Large intestine (tissue), 3 donors: ENCODE data around the gene TRIM22. TPM values are rescaled to one million over a fixed set of nuclear protein-coding genes. Genes with fewer than 3 reads are reported as not detected.
"Not testable (repeated sequence)": the region's sequence is repeated elsewhere in the genome, so short reads cannot be mapped to it uniquely, and the experiment has no call there.

Source experiments
- DNase-seq, 2 donors: peaks; one replicate each; pipeline versions ENCODE4 v3.0.0 to v3.0.0-alpha.2; 2013
- H3K27ac ChIP-seq: one replicate; pipeline ENCODE4 v1.5.1; 2013; ENCODE audit warnings: low read length
- H3K27me3 ChIP-seq: 2 replicates; pipeline ENCODE4 v1.6.1; 2013; ENCODE audit warnings: low read length; ENCODE audit not compliant: control insufficient read depth, insufficient read depth
- H3K36me3 ChIP-seq: 2 replicates; pipeline ENCODE4 v1.6.1; 2013; ENCODE audit warnings: low read length; ENCODE audit not compliant: control insufficient read depth, insufficient read depth
- H3K4me1 ChIP-seq: one replicate; pipeline ENCODE4 v1.6.1; 2013; ENCODE audit warnings: low read length; ENCODE audit not compliant: control insufficient read depth, insufficient read depth
- H3K4me3 ChIP-seq: one replicate; pipeline ENCODE4 v1.5.1; 2013; ENCODE audit warnings: low read length
- H3K9me3 ChIP-seq: one replicate; pipeline ENCODE4 v1.6.1; 2013; ENCODE audit warnings: mild to moderate bottlenecking, low read depth, low read length, moderate library complexity; ENCODE audit not compliant: control insufficient read depth
- WGBS: methylation state at CpG from one replicate; pipeline ENCODE4 v1.1.5; 2013; ENCODE audit warnings: low lambda C conversion rate; ENCODE audit not compliant: insufficient coverage; 5-methylcytosine and 5-hydroxymethylcytosine counted together
- polyA plus RNA-seq: library from polyadenylated mRNA; unstranded; fragments of 120-200 nt; gene quantifications from one replicate; pipeline ENCODE4 v1.2.1, GENCODE V29; 2013

The TRIM22 gene
- polyA plus RNA-seq, 1 donor, result 15.2 TPM

GRCh38 chr11:5690216-5690615 lies 626 bp downstream of the TRIM22 start:
- Histone ChIP-seq H3K27me3 (no peaks in the 10 kb centered on the region), H3K9me3 (no peaks in the 10 kb centered on the region), H3K4me3 (peak overlapping the region; percentile 18), H3K27ac (peak overlapping the region; percentile 44), H3K4me1 (no peaks in the 10 kb centered on the region), H3K36me3 (no peaks in the 10 kb centered on the region)
- no peak for DNase-seq
- no CpG with 5 or more reads among the region's 5 CpGs for WGBS

DNA sequence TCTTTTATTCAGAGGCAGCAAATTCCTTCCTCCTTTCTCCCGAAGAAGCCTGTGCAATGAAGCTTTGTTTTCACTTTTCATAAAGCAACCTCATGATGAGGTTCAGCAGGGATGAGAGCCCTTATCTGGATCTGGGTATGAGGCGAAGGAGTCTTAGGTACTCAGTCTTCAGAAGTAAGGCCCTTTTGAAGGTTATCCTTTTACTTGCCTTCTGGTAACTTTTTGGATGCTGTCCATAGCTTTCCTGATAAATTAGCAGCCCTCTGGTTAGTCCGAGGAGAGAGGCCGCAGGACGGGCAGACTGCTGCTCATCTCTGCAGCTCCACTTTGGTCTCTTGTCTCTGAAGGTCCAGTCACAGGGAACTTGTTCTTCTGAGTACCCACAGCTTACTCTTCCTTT lies 1.1 kb downstream of the TRIM22 start:
- no peak overlapping the region for H3K27ac ChIP-seq
- no peaks in the 10 kb centered on the region for H3K9me3 ChIP-seq
- peak overlapping the region; percentile 7 for H3K4me3 ChIP-seq
- H3K36me3 ChIP-seq, result no peaks in the 10 kb centered on the region
- WGBS, result no CpG with 5 or more reads among the region's 5 CpGs
- H3K4me1 ChIP-seq, result no peaks in the 10 kb centered on the region
- DNase-seq, result no peak
- H3K27me3 ChIP-seq, result no peaks in the 10 kb centered on the region

GRCh38 chr11:5691238-5691963 lies 1.8 kb downstream of the TRIM22 start:
- H3K9me3 ChIP-seq, H3K27me3 ChIP-seq, H3K4me1 ChIP-seq, H3K36me3 ChIP-seq, H3K27ac ChIP-seq, DNase-seq: not testable (repeated sequence)
- peak overlapping the region; percentile 7 for H3K4me3 ChIP-seq
- whole genome bisulfite sequencing, result 86% methylated on average over 3 of the region's 12 CpGs

GRCh38 chr11:5691964-5692361 lies 2.4 kb downstream of the TRIM22 start:
- H3K9me3 ChIP-seq, result no peaks in the 10 kb centered on the region
- no peaks in the 10 kb centered on the region for H3K36me3 ChIP-seq
- H3K27ac ChIP-seq, result no peak overlapping the region
- H3K4me3 ChIP-seq, result no peak overlapping the region
- WGBS, result 97% methylated on average over 3 of the region's 3 CpGs
- no peaks in the 10 kb centered on the region for H3K27me3 ChIP-seq
- no peaks in the 10 kb centered on the region for H3K4me1 ChIP-seq
- no peak for DNase-seq

DNA sequence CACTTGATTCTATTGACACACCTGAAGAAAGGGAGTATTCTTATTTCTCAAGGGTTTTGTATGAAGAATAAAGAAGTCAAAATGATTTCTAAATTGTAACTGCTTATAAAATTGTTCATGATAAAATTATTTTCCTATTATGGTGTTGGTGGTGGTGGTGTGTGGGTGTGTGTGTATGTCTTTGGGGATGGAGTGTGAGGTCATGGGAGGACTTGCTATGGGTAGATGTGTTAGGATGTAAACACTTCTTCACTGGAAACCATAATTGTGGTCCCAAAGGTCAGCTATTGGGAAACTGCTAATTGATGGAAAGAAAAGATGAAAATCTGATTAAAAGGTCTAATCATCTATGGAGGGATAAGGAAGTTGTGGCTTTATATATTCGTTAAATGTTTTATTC lies 5.1 kb downstream of the TRIM22 start:
- no peaks in the 10 kb centered on the region for H3K9me3 ChIP-seq
- no peaks in the 10 kb centered on the region for H3K27me3 ChIP-seq
- H3K27ac ChIP-seq, result no peak overlapping the region
- H3K36me3 ChIP-seq, result peaks cover 2% of the 10 kb centered on the region
- H3K4me1 ChIP-seq, result no peaks in the 10 kb centered on the region
- no peak overlapping the region for H3K4me3 ChIP-seq
- 86% methylated on average over 1 of the region's 1 CpG for WGBS
- DNase-seq, result no peak

GRCh38 chr11:5695580-5695979 lies 6.0 kb downstream of the TRIM22 start:
- no peaks in the 10 kb centered on the region for H3K27me3 ChIP-seq
- H3K36me3 ChIP-seq, result peaks cover 2% of the 10 kb centered on the region
- 80% methylated on average over 1 of the region's 1 CpG for WGBS
- H3K27ac ChIP-seq, result no peak overlapping the region
- H3K4me3 ChIP-seq, result no peak overlapping the region
- H3K9me3 ChIP-seq, result no peaks in the 10 kb centered on the region
- no peak for DNase-seq
- H3K4me1 ChIP-seq, result no peaks in the 10 kb centered on the region

- no peaks in the 10 kb centered on the region for H3K4me1 ChIP-seq
- WGBS, result 80% methylated on average over 2 of the region's 2 CpGs
- no peak overlapping the region for H3K4me3 ChIP-seq
- no peaks in the 10 kb centered on the region for H3K9me3 ChIP-seq
- no peak overlapping the region for H3K27ac ChIP-seq
- H3K36me3 ChIP-seq, result peaks cover 2% of the 10 kb centered on the region
- no peak for DNase-seq
- no peaks in the 10 kb centered on the region for H3K27me3 ChIP-seq
Observed at GRCh38 chr11:5696210-5696609, 6.6 kb downstream of the TRIM22 start.

DNA sequence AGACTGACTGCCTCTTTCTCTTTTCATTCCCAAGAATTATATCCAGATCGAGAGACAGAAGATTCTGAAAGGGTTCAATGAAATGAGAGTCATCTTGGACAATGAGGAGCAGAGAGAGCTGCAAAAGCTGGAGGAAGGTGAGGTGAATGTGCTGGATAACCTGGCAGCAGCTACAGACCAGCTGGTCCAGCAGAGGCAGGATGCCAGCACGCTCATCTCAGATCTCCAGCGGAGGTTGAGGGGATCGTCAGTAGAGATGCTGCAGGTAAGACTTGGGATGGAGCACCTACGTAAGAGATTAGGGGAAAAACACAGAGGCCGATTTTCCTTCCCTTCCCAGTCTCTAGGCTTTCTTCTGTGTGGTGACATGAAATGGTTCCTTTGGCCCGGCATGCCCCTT lies 8.7 kb downstream of the TRIM22 start:
- WGBS, result no CpG with 5 or more reads among the region's 7 CpGs
- peaks cover 2% of the 10 kb centered on the region for H3K36me3 ChIP-seq

DNA sequence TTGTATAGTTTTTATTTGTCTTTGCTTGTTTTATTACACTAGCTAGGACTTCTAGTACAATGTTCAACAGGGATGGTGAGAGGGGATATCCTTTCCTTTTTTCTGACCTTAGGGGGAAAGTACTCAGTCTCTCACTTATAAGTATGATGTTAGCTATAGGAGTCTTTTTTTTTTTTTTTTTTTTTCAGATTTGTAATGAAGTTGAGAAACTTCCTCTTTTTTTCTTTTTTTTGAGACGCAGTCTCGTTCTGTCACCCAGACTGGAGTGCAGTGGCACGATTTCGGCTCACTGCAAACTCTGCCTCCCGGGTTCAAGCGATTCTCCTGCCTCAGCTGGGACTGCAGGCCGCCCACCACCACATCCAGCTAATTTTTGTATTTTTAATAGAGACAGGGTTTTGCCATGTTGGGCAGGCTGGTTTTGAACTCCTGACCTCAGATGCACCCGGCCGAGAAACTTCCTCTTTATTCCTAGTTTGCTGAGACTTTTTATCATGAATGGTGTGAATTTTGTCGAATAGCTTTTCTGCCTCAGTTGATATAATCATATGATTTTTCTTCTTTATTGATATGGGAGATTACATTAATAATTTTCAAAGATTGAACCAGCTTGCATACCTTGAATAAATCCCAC lies 10.9 kb downstream of the TRIM22 start:
- H3K27ac ChIP-seq, result no peak overlapping the region
- no peaks in the 10 kb centered on the region for H3K9me3 ChIP-seq
- no peak for DNase-seq
- no peaks in the 10 kb centered on the region for H3K27me3 ChIP-seq
- H3K4me1 ChIP-seq, result no peaks in the 10 kb centered on the region
- H3K4me3 ChIP-seq, result no peak overlapping the region
- peaks cover 2% of the 10 kb centered on the region for H3K36me3 ChIP-seq
- WGBS, result 85% methylated on average over 3 of the region's 10 CpGs

More for the DNA sequence above, 8.7 kb downstream of the TRIM22 start:
- H3K27ac ChIP-seq, result no peak overlapping the region
- no peak for DNase-seq
- H3K4me1 ChIP-seq, result no peaks in the 10 kb centered on the region
- H3K9me3 ChIP-seq, result no peaks in the 10 kb centered on the region
- H3K27me3 ChIP-seq, result no peaks in the 10 kb centered on the region
- no peak overlapping the region for H3K4me3 ChIP-seq

DNA sequence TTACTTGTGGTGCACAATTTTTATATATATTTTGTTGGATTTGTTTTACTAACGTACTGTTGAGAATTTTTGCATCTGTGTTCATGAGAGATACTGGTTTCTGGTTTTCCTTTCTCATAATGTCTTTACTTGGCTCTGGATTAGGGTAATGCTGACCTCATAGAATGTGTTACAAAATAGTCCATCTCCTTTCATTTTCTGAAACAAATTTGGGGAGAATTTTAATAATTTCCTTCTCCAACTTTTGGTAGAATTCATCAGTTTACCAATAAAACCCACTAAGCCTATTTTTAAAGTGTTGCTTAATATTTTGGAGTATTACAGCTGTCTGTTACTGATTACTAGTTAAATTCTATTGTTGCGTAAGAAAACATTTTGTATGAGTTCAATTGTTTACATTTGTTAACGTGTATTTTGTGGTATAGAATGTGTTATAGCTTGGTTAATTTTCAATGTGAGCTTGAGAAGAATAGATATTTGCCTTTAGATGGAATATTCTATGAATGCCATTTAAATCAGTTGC lies 11.5 kb downstream of the TRIM22 start:
- Histone ChIP-seq H3K9me3 (no peaks in the 10 kb centered on the region), H3K4me3 (no peak overlapping the region), H3K27me3 (no peaks in the 10 kb centered on the region), H3K27ac (no peak overlapping the region), H3K36me3 (peaks cover 2% of the 10 kb centered on the region), H3K4me1 (no peaks in the 10 kb centered on the region)
- WGBS, result 21% methylated on average over 2 of the region's 3 CpGs
- DNase-seq, result no peak
